Neuronal stem cell (in vitro differentiated cells): Measurements from ENCODE around the gene JKAMP.

Experiments used
- DNase-seq: peaks from one replicate; pipeline ENCODE4 v3.0.0-alpha.2; 2013; ENCODE audit warnings: low spot score
- H2AFZ ChIP-seq: one replicate; pipeline ENCODE4 v1.6.1; 2013; ENCODE audit warnings: mild to moderate bottlenecking, low read length, inconsistent platforms
- H2AK5ac ChIP-seq: 2 replicates; pipeline ENCODE4 v1.6.1; 2013; ENCODE audit warnings: low read depth, mild to moderate bottlenecking, inconsistent platforms, low read length, moderate library complexity, mixed read lengths
- H2BK120ac ChIP-seq: 2 replicates; pipeline ENCODE4 v1.6.1; 2013; ENCODE audit warnings: low read depth, mild to moderate bottlenecking, inconsistent platforms, low read length, moderate library complexity, mixed read lengths
- H2BK12ac ChIP-seq: one replicate; pipeline ENCODE4 v1.6.1; 2013; ENCODE audit warnings: low read length, inconsistent platforms
- H2BK15ac ChIP-seq: 2 replicates; pipeline ENCODE4 v1.6.1; 2013; ENCODE audit warnings: mild to moderate bottlenecking, low read length, inconsistent platforms, mixed read lengths
- H2BK5ac ChIP-seq: one replicate; pipeline ENCODE4 v1.6.1; 2013; ENCODE audit warnings: inconsistent platforms, mild to moderate bottlenecking, low read length, moderate library complexity
- H3K14ac ChIP-seq: one replicate; pipeline ENCODE4 v1.6.1; 2013; ENCODE audit warnings: low read length, inconsistent platforms
- H3K18ac ChIP-seq: 2 replicates; pipeline ENCODE4 v1.6.1; 2013; ENCODE audit warnings: low read length, inconsistent platforms
- H3K23ac ChIP-seq: 2 replicates; pipeline ENCODE4 v1.6.1; 2013; ENCODE audit warnings: low read depth, mild to moderate bottlenecking, mixed read lengths, low read length, inconsistent platforms; ENCODE audit not compliant: poor library complexity
- H3K27ac ChIP-seq: replicated peaks from 3 replicates; pipeline ENCODE4 v1.5.1; 2013; ENCODE audit warnings: low read length, inconsistent platforms
- H3K27me3 ChIP-seq, 3 experiments: 2 replicates each; pipeline ENCODE4 v1.6.1; 2013; ENCODE audit warnings: low read length in 3 of 3, mild to moderate bottlenecking in 2 of 3, inconsistent platforms in 1 of 3, low read depth in 1 of 3, mixed read lengths in 1 of 3, moderate library complexity in 1 of 3; ENCODE audit not compliant: control insufficient read depth in 3 of 3, insufficient read depth in 3 of 3
- H3K36me3 ChIP-seq, 2 donors: replicated peaks in 1 of 2; 2 replicates each; pipeline ENCODE4 v1.6.1; 2013; ENCODE audit warnings: low read length in 2 of 2; ENCODE audit not compliant: control insufficient read depth in 2 of 2, insufficient read depth in 2 of 2
- H3K4ac ChIP-seq: 2 replicates; pipeline ENCODE4 v1.6.1; 2013; ENCODE audit warnings: inconsistent platforms, mild to moderate bottlenecking, low read length, moderate library complexity
- H3K4me1 ChIP-seq, 2 donors: 1 replicate in 1 of 2; 2 replicates in 1 of 2; pipeline ENCODE4 v1.6.1; 2013; ENCODE audit warnings: low read length in 2 of 2, low read depth in 1 of 2; ENCODE audit not compliant: control insufficient read depth in 2 of 2, insufficient read depth in 1 of 2
- H3K4me2 ChIP-seq: one replicate; pipeline ENCODE4 v1.6.1; 2013; ENCODE audit warnings: mild to moderate bottlenecking, low read length, inconsistent platforms; ENCODE audit not compliant: insufficient read depth, poor library complexity, severe bottlenecking
- H3K4me3 ChIP-seq, 2 donors: 2 replicates each; pipeline ENCODE4 v1.5.1; 2013; ENCODE audit warnings: low read length in 2 of 2, mild to moderate bottlenecking in 2 of 2, inconsistent platforms in 1 of 2, moderate library complexity in 1 of 2
- H3K79me1 ChIP-seq: one replicate; pipeline ENCODE4 v1.6.1; 2013; ENCODE audit warnings: low read depth, mild to moderate bottlenecking, inconsistent platforms, low read length, moderate library complexity
- H3K9ac ChIP-seq: one replicate; pipeline ENCODE4 v1.6.1; 2013; ENCODE audit warnings: mild to moderate bottlenecking, low read depth, low read length, inconsistent platforms; ENCODE audit not compliant: poor library complexity
- H3K9me3 ChIP-seq, 2 donors: replicated peaks in 1 of 2; 2 replicates each; pipeline versions ENCODE3 to v1.6.1; 2013; ENCODE audit warnings: low read length in 2 of 2, mild to moderate bottlenecking in 2 of 2, inconsistent platforms in 1 of 2, low read depth in 1 of 2, mixed read lengths in 1 of 2, moderate library complexity in 1 of 2; ENCODE audit not compliant: control insufficient read depth in 2 of 2, insufficient read depth in 1 of 2
- H4K8ac ChIP-seq: one replicate; pipeline ENCODE4 v1.6.1; 2013; ENCODE audit warnings: low read depth, mild to moderate bottlenecking, inconsistent platforms, low read length, moderate library complexity
- H4K91ac ChIP-seq: one replicate; pipeline ENCODE4 v1.6.1; 2013; ENCODE audit warnings: low read length, low read depth, mild to moderate bottlenecking, inconsistent platforms; ENCODE audit not compliant: poor library complexity
- WGBS, 2 donors: extraction: QIAGEN DNeasy Blood & Tissue Kit; methylation state at CpG; one replicate each; pipeline ENCODE4 v1.1.7; 2013; ENCODE audit warnings: missing lambda C conversion rate in 2 of 2, mixed read lengths in 1 of 2; ENCODE audit not compliant: insufficient read length in 2 of 2, insufficient replicate concordance in 1 of 2; ENCODE audit errors: extremely low coverage in 2 of 2; 5-methylcytosine and 5-hydroxymethylcytosine counted together

The JKAMP gene

GRCh38 chr14:59534361-59534987 lies 50.2 kb downstream of the JKAMP start:
- Histone ChIP-seq H3K4me1 (no peaks in the 10 kb centered on the region), H2AK5ac (no peak overlapping the region), H4K8ac (no peak overlapping the region), H3K79me1 (no peaks in the 10 kb centered on the region), H4K91ac (no peak overlapping the region), H2BK5ac (no peak overlapping the region), H3K18ac (no peak overlapping the region), H3K23ac (no peak overlapping the region), H3K36me3 (no peaks in the 10 kb centered on the region), H3K4ac (no peak overlapping the region), H2BK120ac (no peak overlapping the region), H3K9ac (no peak overlapping the region), H2BK12ac (no peak overlapping the region), H3K27me3 (no peaks in the 10 kb centered on the region), H2AFZ (no peak overlapping the region), H3K14ac (no peak overlapping the region), H3K9me3 (no peaks in the 10 kb centered on the region), H2BK15ac (no peak overlapping the region), H3K4me3 (no peak overlapping the region), H3K4me2 (no peak overlapping the region), H3K27ac (no peak overlapping the region)
- WGBS, 2 donors, result no CpG with 5 or more reads among the region's 7 CpGs
- DNase-seq, result no peak

GRCh38 chr14:59537476-59537875 lies 53.2 kb downstream of the JKAMP start:
- Histone ChIP-seq H4K91ac (no peak overlapping the region), H3K4me2 (no peak overlapping the region), H3K4ac (no peak overlapping the region), H2AK5ac (no peak overlapping the region), H2AFZ (no peak overlapping the region), H4K8ac (no peak overlapping the region), H2BK5ac (no peak overlapping the region), H3K79me1 (no peaks in the 10 kb centered on the region), H3K14ac (no peak overlapping the region), H3K4me1 (peaks cover 0 to 3% of the 10 kb centered on the region in 2 donors), H3K4me3 (no peak overlapping the region), H3K23ac (no peak overlapping the region), H3K36me3 (no peaks in the 10 kb centered on the region), H2BK15ac (no peak overlapping the region), H2BK120ac (no peak overlapping the region), H3K18ac (no peak overlapping the region), H3K27ac (no peak overlapping the region), H2BK12ac (no peak overlapping the region), H3K9ac (no peak overlapping the region), H3K9me3 (no peaks in the 10 kb centered on the region), H3K27me3 (no peaks in the 10 kb centered on the region)
- WGBS, 2 donors, result no CpG with 5 or more reads among the region's 1 CpG
- DNase-seq, result no peak

DNA sequence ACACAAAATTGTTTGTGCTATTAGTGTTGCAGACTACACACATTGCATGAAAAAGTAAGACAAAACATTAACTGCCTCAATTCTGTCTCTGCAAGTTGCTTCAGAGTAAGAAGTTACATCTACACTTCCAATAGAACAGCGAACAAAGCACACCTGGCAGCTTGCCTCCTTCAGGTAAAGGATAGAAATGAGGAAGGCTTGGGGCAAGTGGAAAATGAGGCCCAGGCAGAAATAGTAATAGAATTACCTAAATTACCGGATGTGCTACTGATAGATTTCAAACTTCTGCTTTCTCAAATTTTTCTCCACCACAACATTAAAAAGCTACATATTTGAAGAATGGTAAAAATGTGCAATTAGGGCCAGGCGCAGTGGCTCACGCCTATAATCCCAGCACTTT lies 54.6 kb downstream of the JKAMP start:
- H3K9me3 ChIP-seq, result no peaks in the 10 kb centered on the region
- H2BK15ac ChIP-seq, result no peak overlapping the region
- no peak overlapping the region for H3K27ac ChIP-seq
- H3K4me3 ChIP-seq, result no peak overlapping the region
- H3K4me2 ChIP-seq, result no peak overlapping the region
- no peak overlapping the region for H2BK120ac ChIP-seq
- H3K79me1 ChIP-seq, result no peaks in the 10 kb centered on the region
- H3K14ac ChIP-seq, result no peak overlapping the region
- no peaks in the 10 kb centered on the region for H3K36me3 ChIP-seq
- H3K4ac ChIP-seq, result no peak overlapping the region
- H3K18ac ChIP-seq, result no peak overlapping the region
- no peaks in the 10 kb centered on the region for H3K27me3 ChIP-seq
- DNase-seq, result no peak
- peaks cover 0 to 3% of the 10 kb centered on the region in 2 donors for H3K4me1 ChIP-seq
- no peak overlapping the region for H2AK5ac ChIP-seq
- no peak overlapping the region for H2BK5ac ChIP-seq
- no peak overlapping the region for H3K23ac ChIP-seq
- H2BK12ac ChIP-seq, result no peak overlapping the region
- no peak overlapping the region for H3K9ac ChIP-seq
- WGBS, 2 donors, result no CpG with 5 or more reads among the region's 4 CpGs
- H4K8ac ChIP-seq, result no peak overlapping the region
- H4K91ac ChIP-seq, result no peak overlapping the region
- H2AFZ ChIP-seq, result no peak overlapping the region

DNA sequence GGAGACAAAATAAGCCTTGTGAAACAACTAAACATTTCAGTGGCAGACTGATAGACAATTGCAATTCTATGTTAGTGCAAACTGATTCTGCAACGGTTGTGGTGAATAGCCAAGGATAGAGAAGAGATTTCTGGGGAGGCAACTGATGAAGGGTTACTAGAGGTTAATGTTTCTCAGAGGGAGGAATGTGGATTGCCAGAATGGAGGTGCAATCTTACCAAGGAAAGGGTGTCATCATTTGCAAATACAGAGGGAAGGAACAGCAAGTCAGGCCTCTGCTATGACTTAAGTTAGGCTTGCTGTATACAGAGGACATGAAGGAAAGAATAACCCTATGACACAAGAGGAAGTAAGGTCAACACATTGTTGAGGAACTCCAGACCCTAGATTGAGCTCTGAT lies 56.5 kb downstream of the JKAMP start:
- WGBS, 2 donors, result no CpG with 5 or more reads among the region's 1 CpG

More for the DNA sequence above, 56.5 kb downstream of the JKAMP start:
- no peak overlapping the region for H3K4me3 ChIP-seq
- DNase-seq, result no peak
- H3K18ac ChIP-seq, result no peak overlapping the region
- H3K36me3 ChIP-seq, result no peaks in the 10 kb centered on the region
- no peak overlapping the region for H3K4me2 ChIP-seq
- no peak overlapping the region for H2AFZ ChIP-seq
- no peak overlapping the region for H3K23ac ChIP-seq
- peaks cover 0 to 3% of the 10 kb centered on the region in 2 donors for H3K4me1 ChIP-seq
- H3K9ac ChIP-seq, result no peak overlapping the region
- H2BK15ac ChIP-seq, result no peak overlapping the region
- H3K14ac ChIP-seq, result no peak overlapping the region
- no peak overlapping the region for H2BK5ac ChIP-seq
- no peak overlapping the region for H4K8ac ChIP-seq
- peak overlapping the region; percentile 75 for H2BK12ac ChIP-seq
- H3K9me3 ChIP-seq, result no peaks in the 10 kb centered on the region
- H3K27me3 ChIP-seq, result no peaks in the 10 kb centered on the region
- no peak overlapping the region for H2BK120ac ChIP-seq
- H3K4ac ChIP-seq, result no peak overlapping the region
- H3K79me1 ChIP-seq, result no peaks in the 10 kb centered on the region
- H3K27ac ChIP-seq, result no peak overlapping the region
- H4K91ac ChIP-seq, result no peak overlapping the region
- H2AK5ac ChIP-seq, result no peak overlapping the region
